ENCODE measurements around the gene MOV10L1. TPM values are rescaled to one million over a fixed set of nuclear protein-coding genes. Genes with fewer than 3 reads are reported as not detected.
"Not testable (repeated sequence)": the region's sequence is repeated elsewhere in the genome, so short reads cannot be mapped to it uniquely, and the experiment has no call there.

MOV10L1 gene
- total RNA-seq, 4 donors from 2014 or later = 0.68 to 0.80 TPM; not detected in 2

DNA sequence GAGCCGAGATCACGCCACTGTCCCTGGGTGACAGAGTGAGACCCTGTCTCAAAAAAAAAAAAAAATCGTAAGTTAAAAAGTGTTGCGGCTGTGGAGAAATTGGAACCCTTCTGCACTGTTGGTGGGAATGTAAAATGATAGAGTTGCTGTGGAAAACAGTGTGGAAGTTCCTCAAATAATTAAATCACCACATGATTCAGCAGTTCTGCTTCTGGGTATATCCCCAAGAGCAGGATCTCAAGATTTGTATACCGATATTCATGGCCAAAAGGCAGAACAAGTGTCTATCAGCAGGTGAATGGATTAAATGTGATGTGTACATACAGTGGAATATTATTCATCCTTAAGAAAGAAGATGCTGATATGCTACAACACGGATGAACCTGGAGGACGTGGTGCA is 114.8 kb downstream of the MOV10L1 start:
- Histone ChIP-seq H3K4me1 (peaks cover 40% of the 10 kb centered on the region), H3K36me3 (peaks cover 32% of the 10 kb centered on the region), H3K4me3 (no peak overlapping the region), H3K9me3 (no peaks in the 10 kb centered on the region), H3K27me3 (no peaks in the 10 kb centered on the region), H3K27ac (no peak overlapping the region)
- TF ChIP-seq POLR2A (IDR thresholded peaks at IDR 0.05) (no peak), CTCF (IDR thresholded peaks at IDR 0.05) (no peak), EP300 (IDR thresholded peaks at IDR 0.05) (no peak), POLR2AphosphoS5 (IDR thresholded peaks at IDR 0.05) (no peak)
- WGBS = 95% methylated on average over 7 of the region's 7 CpGs
- no peak for DNase-seq (ENCODE audit: low spot score in 2 of 2)

GRCh38 chr22:50204998-50205397 is 115.2 kb downstream of the MOV10L1 start:
- not testable (repeated sequence) for H3K27ac ChIP-seq; H3K9me3 ChIP-seq; DNase-seq (ENCODE audit: low spot score in 2 of 2); H3K27me3 ChIP-seq; H3K4me3 ChIP-seq
- peaks cover 37% of the 10 kb centered on the region for H3K4me1 ChIP-seq
- 90% methylated on average over 9 of the region's 9 CpGs for WGBS
- peaks cover 32% of the 10 kb centered on the region for H3K36me3 ChIP-seq

- Histone ChIP-seq H3K4me1 (peaks cover 32% of the 10 kb centered on the region), H3K4me3 (no peak overlapping the region), H3K36me3 (peaks cover 42% of the 10 kb centered on the region), H3K9me3 (no peaks in the 10 kb centered on the region), H3K27ac (no peak overlapping the region), H3K27me3 (no peaks in the 10 kb centered on the region)
- DNase-seq (ENCODE audit: low spot score in 2 of 2) = no peak
- TF ChIP-seq EP300 (IDR thresholded peaks at IDR 0.05) (no peak), CTCF (IDR thresholded peaks at IDR 0.05) (no peak), POLR2AphosphoS5 (IDR thresholded peaks at IDR 0.05) (no peak), POLR2A (IDR thresholded peaks at IDR 0.05) (no peak)
- 92% methylated on average over 38 of the region's 45 CpGs for WGBS
Measured at GRCh38 chr22:50205781-50206569, 116.2 kb downstream of the MOV10L1 start.

GRCh38 chr22:50206599-50206998 is 116.8 kb downstream of the MOV10L1 start:
- Histone ChIP-seq H3K9me3 (no peaks in the 10 kb centered on the region), H3K27ac (no peak overlapping the region), H3K4me3 (no peak overlapping the region), H3K4me1 (peaks cover 30% of the 10 kb centered on the region), H3K36me3 (peaks cover 46% of the 10 kb centered on the region), H3K27me3 (no peaks in the 10 kb centered on the region)
- DNase-seq (ENCODE audit: low spot score in 2 of 2) = no peak
- 40% methylated on average over 5 of the region's 10 CpGs for WGBS
- TF ChIP-seq EP300 (IDR thresholded peaks at IDR 0.05) (no peak), CTCF (IDR thresholded peaks at IDR 0.05) (peak; percentile 7 to 23), POLR2AphosphoS5 (IDR thresholded peaks at IDR 0.05) (no peak), POLR2A (IDR thresholded peaks at IDR 0.05) (no peak)

GRCh38 chr22:50207383-50208140 is 117.8 kb downstream of the MOV10L1 start:
- no peak overlapping the region for H3K27ac ChIP-seq
- H3K9me3 ChIP-seq = no peaks in the 10 kb centered on the region
- H3K27me3 ChIP-seq = no peaks in the 10 kb centered on the region
- TF ChIP-seq CTCF (IDR thresholded peaks at IDR 0.05) (no peak), POLR2AphosphoS5 (IDR thresholded peaks at IDR 0.05) (no peak), EP300 (IDR thresholded peaks at IDR 0.05) (no peak), POLR2A (IDR thresholded peaks at IDR 0.05) (no peak)
- no peak overlapping the region for H3K4me3 ChIP-seq
- H3K36me3 ChIP-seq = peaks cover 52% of the 10 kb centered on the region
- 76% methylated on average over 10 of the region's 23 CpGs for whole genome bisulfite sequencing
- DNase-seq (ENCODE audit: low spot score in 2 of 2) = no peak
- peaks cover 20% of the 10 kb centered on the region for H3K4me1 ChIP-seq

Data from suprapubic skin (tissue), 4 donors.